GM12878 (cell line): ENCODE results near the gene PCDHGB5. TPM values are rescaled to one million over a fixed set of nuclear protein-coding genes. Genes with fewer than 3 reads are reported as not detected.

Source experiments
- ATAC-seq: fragments of 200-7000 bp; cut with Tn5 transposase; 3 replicates; pipeline ENCODE4 v1.9.1; 2020; ENCODE audit warnings: mild to moderate bottlenecking, moderate library complexity
- BruUV-seq: library from RNA; stranded (reverse); fragments of 400-500 nt; replicated peaks from 2 replicates; lab custom pipeline; 2021; lab: Mats Ljungman, UMichigan
- CTCF ChIA-PET: fragments of 300-600 bp; sonication (Branson Sonifier 250); formaldehyde crosslinking; extraction: SDS; loops from one replicate; lab custom pipeline; 2021; ENCODE audit warnings: inconsistent platforms; lab: Yijun Ruan, JAX
- POLR2A ChIA-PET: fragments of 350-600 bp; formaldehyde crosslinking; extraction: SDS; loops from one replicate; lab custom pipeline; 2021; ENCODE audit warnings: inconsistent platforms; lab: Charles Lee
- RAD21 ChIA-PET: fragments of 300-600 bp; sonication (Branson Sonifier 250); formaldehyde crosslinking; loops from one replicate; lab custom pipeline; 2023; ENCODE audit warnings: antibody characterized with exemption; ENCODE audit not compliant: unreplicated experiment; lab: Charles Lee
- SMC1A ChIA-PET: fragments of 300-600 bp; sonication (Branson Sonifier 250); formaldehyde crosslinking; loops from one replicate; lab custom pipeline; 2023; ENCODE audit not compliant: unreplicated experiment, uncharacterized antibody; lab: Charles Lee
- DNase-seq: peaks from one replicate; pipeline ENCODE4 v3.0.0-alpha.2; 2011; ENCODE audit warnings: low read depth, low spot score
- FAIRE-seq: peaks from 3 replicates; lab custom pipeline; 2011; peaks lifted over from hg19 to GRCh38; lab: Jason Lieb, UNC
- H2AFZ ChIP-seq: 2 replicates; pipeline ENCODE4 v1.6.0; 2011; ENCODE audit warnings: low read depth, low read length, control low read depth; ENCODE audit not compliant: control insufficient read depth
- H3K27ac ChIP-seq: 2 replicates; pipeline ENCODE4 v1.5.1; 2011; ENCODE audit warnings: control low read depth; ENCODE audit not compliant: control insufficient read depth, insufficient read depth
- H3K27me3 ChIP-seq, 2 experiments: replicated peaks in 1 of 2; 2 replicates each; pipeline versions ENCODE4 v1.6.0 to v1.6.1; 2011; ENCODE audit warnings: low read length in 1 of 2; ENCODE audit not compliant: control insufficient read depth in 2 of 2, insufficient read depth in 2 of 2
- H3K36me3 ChIP-seq, 2 experiments: 2 replicates each; pipeline ENCODE4 v1.5.1; 2011; ENCODE audit warnings: low read length in 1 of 2; ENCODE audit not compliant: control insufficient read depth in 2 of 2, insufficient read depth in 2 of 2
- H3K4me1 ChIP-seq: 2 replicates; pipeline ENCODE4 v1.6.1; 2011; ENCODE audit warnings: mild to moderate bottlenecking, low read length, moderate library complexity, mixed read lengths; ENCODE audit not compliant: control insufficient read depth, insufficient read depth
- H3K4me2 ChIP-seq: 2 replicates; pipeline ENCODE4 v1.6.0; 2011; ENCODE audit warnings: control low read depth; ENCODE audit not compliant: control insufficient read depth, insufficient read depth
- H3K4me3 ChIP-seq: fragments of 200-600 bp; sonication (generic); 2 replicates; pipeline ENCODE4 v1.5.1; 2016
- H3K79me2 ChIP-seq: 2 replicates; pipeline ENCODE4 v1.6.0; 2011; ENCODE audit warnings: low read length; ENCODE audit not compliant: control insufficient read depth, insufficient read depth
- H3K9ac ChIP-seq: 2 replicates; pipeline ENCODE4 v1.8.0; 2011; ENCODE audit warnings: low read length, control low read depth, mixed read lengths; ENCODE audit not compliant: control insufficient read depth, insufficient read depth
- H3K9me3 ChIP-seq: replicated peaks from 3 replicates; pipeline ENCODE4 v1.5.1; 2011; ENCODE audit warnings: mild to moderate bottlenecking, low read length; ENCODE audit not compliant: control insufficient read depth, insufficient read depth
- H4K20me1 ChIP-seq: 2 replicates; pipeline ENCODE4 v1.6.0; 2011; ENCODE audit not compliant: control insufficient read depth, insufficient read depth
- ETV6 ChIP-seq, 2 experiments: fragments of 450-650 bp in 1 of 2; IDR thresholded peaks in 1 of 2; conservative IDR thresholded peaks in 1 of 2; 2 replicates each; pipeline ENCODE4 v1.6.1; 2014; ENCODE audit warnings: antibody characterized with exemption in 1 of 2, borderline replicate concordance in 1 of 2, low read depth in 1 of 2, mild to moderate bottlenecking in 1 of 2, moderate library complexity in 1 of 2
- MEF2B ChIP-seq: fragments of 450-650 bp; IDR thresholded peaks from 2 replicates; pipeline ENCODE4 v1.6.1; 2018; ENCODE audit warnings: mild to moderate bottlenecking, moderate library complexity; ENCODE audit not compliant: partially characterized antibody, poor library complexity, severe bottlenecking
- PRDM15 ChIP-seq: fragments of 450-650 bp; formaldehyde crosslinking; IDR thresholded peaks from 2 replicates; pipeline ENCODE4 v1.4.0; 2020; ENCODE audit warnings: mild to moderate bottlenecking, moderate library complexity
- RELB ChIP-seq: fragments of 450-650 bp; IDR thresholded peaks from 2 replicates; pipeline ENCODE4 v1.6.1; 2017; ENCODE audit warnings: low read depth, mild to moderate bottlenecking, moderate library complexity
- ZZZ3 ChIP-seq: IDR thresholded peaks from 2 replicates; pipeline ENCODE4 v1.6.1; 2011; ENCODE audit warnings: low read depth; ENCODE audit not compliant: control insufficient read depth, insufficient read length
- WGBS: methylation state at CpG from one replicate; pipeline ENCODE4 v1.1.6; 2016; ENCODE audit warnings: low lambda C conversion rate; ENCODE audit not compliant: insufficient replicate concordance, insufficient coverage; ENCODE audit errors: missing lambda C conversion rate; 5-methylcytosine and 5-hydroxymethylcytosine counted together
- in situ Hi-C: fragments of 300-500 bp; cut with MboI; formaldehyde crosslinking; loops from 9 replicates; pipeline ENCODE4 v1.14.3; 2018; ENCODE audit warnings: mixed read lengths
- intact Hi-C: fragments of 100-400 bp; cut with micrococcal nuclease; formaldehyde crosslinking; loops from one replicate; pipeline ENCODE4 v1.14.2; 2022; ENCODE audit not compliant: unreplicated experiment
- polyA plus RNA-seq, 11 experiments: library from polyadenylated mRNA; depleted of rRNA in 4 of 11; unstranded in 6 of 11; stranded (reverse) in 5 of 11; fragments of >200 nt; fragmentation: Nextera tagmentation in 4 of 11; fragmentation: Illumina TruSeq in 1 of 11; extraction: Ambion mirVana in 4 of 11; extraction: Trizol in 1 of 11; gene quantifications; 1 replicate in 1 of 11; 2 replicates in 10 of 11; pipeline versions ENCODE4 v1.2.1 to v1.2.3, GENCODE V29; 2011 to 2016; ENCODE audit warnings: inconsistent platforms in 2 of 11, missing spikeins in 2 of 11, low read depth in 1 of 11
- total RNA-seq, 4 experiments: library from RNA; depleted of rRNA in 3 of 4; stranded (reverse); fragments of >200 nt in 3 of 4; fragmentation: Illumina TruSeq in 1 of 4; extraction: Trizol in 1 of 4; gene quantifications; 2 replicates each; pipeline versions ENCODE4 v1.2.1 to v1.2.3, GENCODE V29; 2013 to 2021

PCDHGB5 gene
- total and polyA plus RNA-seq, 10 of the 15 experiments (the other 5 are each of a cell fraction or from before 2014, with no cell fraction given) = 0.02 to 2.3 (median 1.3) TPM; not detected in 1

- no peaks in the 10 kb centered on the region for H3K36me3 ChIP-seq
- ChIA-PET RAD21 (no interaction called here), POLR2A (no interaction called here)
- H3K9ac ChIP-seq = no peak overlapping the region
- H3K27ac ChIP-seq = no peak overlapping the region
- no peaks in the 10 kb centered on the region for H4K20me1 ChIP-seq
- in situ Hi-C loops = no loop called here
- H3K4me3 ChIP-seq = no peak overlapping the region
- DNase-seq (no peak), FAIRE-seq (no peak)
- no TSS peak for BruUV-seq
- H3K9me3 ChIP-seq = peaks cover 13% of the 10 kb centered on the region; the same call in 1 of the 3 replicates
- H3K4me2 ChIP-seq = no peak overlapping the region
- no peak for TF ChIP-seq ZZZ3
- TF ChIP-seq RELB = no peak
- TF ChIP-seq PRDM15 = no peak
- no peak for TF ChIP-seq ETV6 (conservative IDR thresholded peaks at IDR 0.05 in 1 of 2, IDR thresholded peaks at IDR 0.05 in 1 of 2; ENCODE audit: borderline replicate concordance in 1 of 2, low read depth in 1 of 2)
- no peak for TF ChIP-seq MEF2B
- TF ChIP-seq, all 136 proteins: peak for 0
- no peak for ATAC-seq
- ChIA-PET SMC1A (no interaction called here), CTCF (interaction anchor here (1.3 kb wide), 1 partner anchor 197 kb away, joined by 3 read pairs; no protein-coding TSS in a partner anchor)
- Histone ChIP-seq H2AFZ (no peak overlapping the region), H3K27me3 (no peaks in the 10 kb centered on the region; a peak in 1 of 4 replicates), H3K79me2 (no peaks in the 10 kb centered on the region), H3K4me1 (no peaks in the 10 kb centered on the region)
- intact Hi-C loops = no loop called here
- 66% methylated on average over 46 of the region's 46 CpGs for WGBS
These were observed 31.5 kb upstream of the PCDHGB5 start for GRCh38 chr5:141366016-141366896.
